22Rv1 (cell line): ENCODE measurements around the gene LRP1-AS.

Experiments used
- ZFX ChIP-seq: fragments of 450-650 bp; IDR thresholded peaks from 2 replicates; pipeline ENCODE4 v1.6.1; 2017; ENCODE audit warnings: antibody characterized with exemption, borderline replicate concordance
- TF ChIP-seq, protein P1 (sequence below): fragments of 450-650 bp; IDR thresholded peaks from 2 replicates; pipeline ENCODE4 v1.5.1; 2017; ENCODE audit warnings: mild to moderate bottlenecking

DNA sequence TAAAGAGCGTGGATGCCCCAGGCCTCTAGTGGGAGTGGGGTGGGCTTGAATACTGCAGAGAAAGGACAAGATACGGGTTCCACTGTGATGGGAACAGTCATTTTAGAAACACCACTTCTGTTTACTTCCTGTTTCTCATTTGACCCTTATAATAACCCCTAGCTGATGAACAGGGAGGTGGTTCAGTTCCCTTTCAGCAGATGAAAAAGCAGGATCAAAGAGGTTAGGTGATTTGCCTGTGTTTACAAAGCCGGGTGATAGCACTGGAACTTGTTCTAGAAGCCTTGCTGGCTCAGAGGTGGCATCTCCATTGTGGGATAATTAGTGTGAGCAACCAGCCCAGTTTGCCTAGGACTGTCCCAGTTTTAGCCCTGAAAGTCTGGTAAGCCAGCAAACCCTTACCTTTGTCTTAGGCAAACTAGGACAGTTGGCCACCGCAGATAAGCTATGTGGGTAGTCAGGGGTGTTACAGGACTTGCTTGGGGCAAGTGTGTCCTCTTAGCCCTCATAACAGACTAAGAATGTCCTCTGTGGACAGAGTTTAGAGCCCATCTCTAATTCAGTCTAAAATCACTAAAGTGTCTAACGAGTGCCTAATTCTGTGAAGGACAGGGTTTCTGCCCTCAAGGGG, 7.5 kb upstream of the LRP1-AS start:
- TF ChIP-seq, protein P1, sequence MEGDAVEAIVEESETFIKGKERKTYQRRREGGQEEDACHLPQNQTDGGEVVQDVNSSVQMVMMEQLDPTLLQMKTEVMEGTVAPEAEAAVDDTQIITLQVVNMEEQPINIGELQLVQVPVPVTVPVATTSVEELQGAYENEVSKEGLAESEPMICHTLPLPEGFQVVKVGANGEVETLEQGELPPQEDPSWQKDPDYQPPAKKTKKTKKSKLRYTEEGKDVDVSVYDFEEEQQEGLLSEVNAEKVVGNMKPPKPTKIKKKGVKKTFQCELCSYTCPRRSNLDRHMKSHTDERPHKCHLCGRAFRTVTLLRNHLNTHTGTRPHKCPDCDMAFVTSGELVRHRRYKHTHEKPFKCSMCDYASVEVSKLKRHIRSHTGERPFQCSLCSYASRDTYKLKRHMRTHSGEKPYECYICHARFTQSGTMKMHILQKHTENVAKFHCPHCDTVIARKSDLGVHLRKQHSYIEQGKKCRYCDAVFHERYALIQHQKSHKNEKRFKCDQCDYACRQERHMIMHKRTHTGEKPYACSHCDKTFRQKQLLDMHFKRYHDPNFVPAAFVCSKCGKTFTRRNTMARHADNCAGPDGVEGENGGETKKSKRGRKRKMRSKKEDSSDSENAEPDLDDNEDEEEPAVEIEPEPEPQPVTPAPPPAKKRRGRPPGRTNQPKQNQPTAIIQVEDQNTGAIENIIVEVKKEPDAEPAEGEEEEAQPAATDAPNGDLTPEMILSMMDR = no peak
- no peak for TF ChIP-seq ZFX
